GM15510 (cell line): ENCODE results near the gene IPO13.

Source experiments
- POLR2A ChIP-seq: IDR thresholded peaks from 3 replicates; pipeline ENCODE4 v1.6.1; 2011; ENCODE audit warnings: borderline replicate concordance; ENCODE audit not compliant: insufficient read length; ENCODE audit errors: extremely low read depth

IPO13 gene

GRCh38 chr1:43971336-43971980 lies 24.7 kb downstream of the IPO13 start:
- TF ChIP-seq POLR2A, result no peak

GRCh38 chr1:43973981-43974442 lies 27.3 kb downstream of the IPO13 start:
- TF ChIP-seq POLR2A, result no peak

GRCh38 chr1:43974443-43975248 lies 27.9 kb downstream of the IPO13 start, which contains the start of gene ATP6V0B:
TSS of gene ATP6V0B (plus strand) at chr1:43974960. CDS start at chr1:43975041, 81 bp downstream.
- peak; percentile 87 for TF ChIP-seq POLR2A

GRCh38 chr1:43975249-43975961 lies 28.7 kb downstream of the IPO13 start:
- TF ChIP-seq POLR2A, result no peak

- TF ChIP-seq POLR2A, result no peak
These were observed 29.3 kb downstream of the IPO13 start for GRCh38 chr1:43976045-43976444.

- TF ChIP-seq POLR2A, result no peak
These were observed 30.1 kb downstream of the IPO13 start for GRCh38 chr1:43976890-43977289.

GRCh38 chr1:43977376-43978263 lies 30.9 kb downstream of the IPO13 start:
- TF ChIP-seq POLR2A, result no peak

- TF ChIP-seq POLR2A, result no peak
These were observed 31.5 kb downstream of the IPO13 start for GRCh38 chr1:43978264-43978550.

GRCh38 chr1:43978551-43979260 lies 32.0 kb downstream of the IPO13 start, which contains the start of gene B4GALT2:
TSS of gene B4GALT2 (plus strand) at chr1:43979210. CDS start at chr1:43981161, 1,951 bp downstream.
- peak; percentile 17 for TF ChIP-seq POLR2A

- TF ChIP-seq POLR2A, result no peak
These were observed 32.4 kb downstream of the IPO13 start for GRCh38 chr1:43979261-43979527.

- peak; percentile 13 for TF ChIP-seq POLR2A
These were observed 32.9 kb downstream of the IPO13 start for GRCh38 chr1:43979528-43980254.

- no peak for TF ChIP-seq POLR2A
These were observed 33.7 kb downstream of the IPO13 start for GRCh38 chr1:43980255-43981134.
